HG02973 (cell line): ENCODE measurements around the gene URM1.

Source experiments
- ATAC-seq: cut with Tn5 transposase; IDR thresholded peaks from one replicate; pipeline ENCODE4 v1.9.1; 2021; ENCODE audit warnings: moderate library complexity; ENCODE audit not compliant: unreplicated experiment

URM1 gene

DNA sequence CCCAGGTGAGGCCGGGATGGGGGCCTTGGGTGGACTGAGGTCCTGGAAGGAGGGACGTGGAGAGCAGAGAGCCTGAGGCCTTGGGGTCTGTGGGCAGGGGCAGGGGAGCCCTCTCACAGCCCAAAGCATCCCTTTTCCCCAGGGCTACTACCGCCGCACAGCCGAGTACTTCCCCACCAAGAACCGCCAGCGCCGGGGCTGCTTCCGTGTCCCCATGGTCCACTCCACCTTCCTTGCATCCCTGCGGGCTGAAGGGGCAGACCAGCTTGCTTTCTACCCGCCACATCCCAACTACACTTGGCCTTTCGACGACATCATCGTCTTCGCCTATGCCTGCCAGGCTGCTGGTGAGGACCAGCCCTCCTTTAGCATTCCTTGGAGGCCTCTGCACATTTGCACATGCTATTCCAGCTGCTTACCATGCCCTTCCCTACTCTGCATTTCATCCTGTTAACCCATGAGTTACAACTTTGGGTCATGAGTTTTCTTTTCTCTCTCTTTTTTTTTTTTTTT lies 53.1 kb downstream of the URM1 start:
- no peak for ATAC-seq

DNA sequence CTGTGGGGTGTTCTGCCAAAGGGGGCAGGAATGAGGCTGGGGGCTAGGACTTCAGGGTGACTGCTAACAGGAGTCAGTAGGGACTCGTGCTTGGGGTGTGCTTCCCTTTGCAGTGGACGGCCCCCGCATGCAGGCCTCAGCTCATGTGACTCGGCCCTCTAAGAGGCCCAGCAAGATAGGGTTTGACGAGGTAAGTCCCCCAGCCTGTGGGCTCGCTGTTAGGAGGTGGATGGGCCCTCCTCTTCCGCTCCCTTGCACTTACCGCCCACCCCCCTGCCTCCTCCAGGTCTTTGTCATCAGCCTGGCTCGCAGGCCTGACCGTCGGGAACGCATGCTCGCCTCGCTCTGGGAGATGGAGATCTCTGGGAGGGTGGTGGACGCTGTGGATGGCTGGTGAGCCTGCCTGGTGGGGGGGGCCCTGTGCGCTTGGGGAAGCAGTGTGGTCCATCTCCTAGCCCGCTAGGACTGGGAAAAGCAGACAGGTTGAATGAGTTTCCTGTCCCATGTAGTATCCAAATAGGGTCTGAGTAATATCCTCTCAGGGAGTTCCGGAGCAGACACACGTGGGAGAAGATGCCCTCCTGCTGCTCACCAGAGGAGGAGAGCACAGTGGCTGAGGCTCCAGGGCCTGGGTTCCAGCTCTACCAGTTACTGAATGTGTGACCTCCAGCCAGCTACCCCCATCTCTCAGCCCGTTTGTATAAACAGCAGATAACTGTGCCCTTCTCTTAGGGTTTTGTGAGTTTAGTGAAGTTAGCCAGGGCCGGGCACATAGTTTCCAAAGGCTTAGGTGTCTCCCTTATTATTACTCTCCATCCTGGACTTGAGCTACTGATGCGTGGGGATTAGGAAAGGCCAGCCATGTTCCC lies 57.7 kb downstream of the URM1 start:
- no peak for ATAC-seq

DNA sequence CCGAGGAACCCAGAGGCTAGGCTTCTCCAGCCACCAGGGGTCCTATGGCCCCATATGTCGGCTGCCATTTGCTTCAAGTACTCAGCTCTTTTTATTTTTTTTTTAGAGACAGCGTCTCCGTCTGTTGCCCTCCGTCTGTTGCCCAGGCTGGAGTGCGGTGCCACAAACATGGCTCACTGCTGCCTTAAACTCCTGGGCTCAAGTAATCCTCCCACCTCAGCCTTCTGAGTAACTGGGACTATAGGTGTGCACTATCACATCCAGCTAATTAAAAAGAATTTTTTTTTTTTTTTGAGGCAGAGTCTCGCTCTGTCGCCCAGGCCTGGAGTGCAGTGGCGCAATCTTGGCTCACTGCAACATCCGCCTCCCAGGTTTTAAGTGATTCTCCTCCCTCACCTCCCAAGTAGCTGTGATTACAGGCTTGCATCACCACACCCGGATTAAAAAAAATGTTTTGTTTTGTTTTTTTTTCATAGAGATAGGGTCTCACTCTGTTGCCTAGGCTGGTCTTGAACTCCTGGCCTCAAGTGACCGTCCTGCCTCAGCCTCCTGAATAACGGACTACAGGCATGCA lies 58.4 kb downstream of the URM1 start:
- no peak for ATAC-seq

DNA sequence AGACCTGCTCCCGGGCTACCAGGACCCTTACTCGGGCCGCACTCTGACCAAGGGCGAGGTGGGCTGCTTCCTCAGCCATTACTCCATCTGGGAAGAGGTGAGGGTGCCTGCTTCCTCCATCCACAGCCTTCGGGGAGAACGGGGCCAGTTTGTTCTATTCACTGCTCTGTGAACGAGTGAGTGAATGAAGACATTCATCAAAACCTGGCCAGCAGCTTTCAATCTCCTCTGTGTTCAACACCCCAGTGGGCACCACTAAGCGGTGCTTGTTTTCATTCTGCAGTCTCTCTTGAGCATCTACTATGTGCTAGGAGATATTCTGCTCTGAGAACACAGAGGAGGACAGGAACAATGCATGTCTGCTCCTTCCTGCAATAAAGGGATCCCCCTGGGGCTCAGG lies 60.0 kb downstream of the URM1 start:
- ATAC-seq, result no peak

DNA sequence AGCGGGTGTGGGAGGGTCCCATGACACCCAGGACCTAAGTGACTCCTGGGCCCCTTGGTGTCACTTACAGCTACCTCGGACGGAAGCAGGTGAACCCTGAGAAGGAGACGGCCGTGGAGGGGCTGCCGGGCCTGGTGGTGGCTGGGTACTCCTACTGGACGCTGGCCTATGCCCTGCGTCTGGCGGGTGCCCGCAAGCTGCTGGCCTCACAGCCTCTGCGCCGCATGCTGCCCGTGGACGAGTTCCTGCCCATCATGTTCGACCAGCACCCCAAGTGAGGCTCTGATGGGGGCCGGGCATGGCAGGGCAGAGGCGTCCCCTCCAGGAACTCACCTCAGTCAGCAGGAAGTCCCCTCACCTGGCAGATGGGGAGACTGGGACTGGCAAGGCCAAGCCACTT lies 63.2 kb downstream of the URM1 start:
- ATAC-seq, result no peak

DNA sequence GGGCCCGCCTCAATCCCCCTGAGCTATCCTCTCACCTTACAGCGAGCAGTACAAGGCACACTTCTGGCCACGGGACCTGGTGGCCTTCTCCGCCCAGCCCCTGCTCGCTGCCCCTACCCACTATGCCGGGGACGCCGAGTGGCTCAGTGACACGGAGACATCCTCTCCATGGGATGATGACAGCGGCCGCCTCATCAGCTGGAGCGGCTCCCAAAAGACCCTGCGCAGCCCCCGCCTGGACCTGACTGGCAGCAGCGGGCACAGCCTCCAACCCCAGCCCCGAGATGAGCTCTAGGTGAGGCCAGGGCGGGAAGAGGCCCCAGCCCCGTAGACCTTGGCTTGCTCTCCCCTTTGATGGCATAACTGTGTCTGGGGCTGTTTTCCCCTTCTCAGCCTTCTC lies 64.4 kb downstream of the URM1 start:
- no peak for ATAC-seq

DNA sequence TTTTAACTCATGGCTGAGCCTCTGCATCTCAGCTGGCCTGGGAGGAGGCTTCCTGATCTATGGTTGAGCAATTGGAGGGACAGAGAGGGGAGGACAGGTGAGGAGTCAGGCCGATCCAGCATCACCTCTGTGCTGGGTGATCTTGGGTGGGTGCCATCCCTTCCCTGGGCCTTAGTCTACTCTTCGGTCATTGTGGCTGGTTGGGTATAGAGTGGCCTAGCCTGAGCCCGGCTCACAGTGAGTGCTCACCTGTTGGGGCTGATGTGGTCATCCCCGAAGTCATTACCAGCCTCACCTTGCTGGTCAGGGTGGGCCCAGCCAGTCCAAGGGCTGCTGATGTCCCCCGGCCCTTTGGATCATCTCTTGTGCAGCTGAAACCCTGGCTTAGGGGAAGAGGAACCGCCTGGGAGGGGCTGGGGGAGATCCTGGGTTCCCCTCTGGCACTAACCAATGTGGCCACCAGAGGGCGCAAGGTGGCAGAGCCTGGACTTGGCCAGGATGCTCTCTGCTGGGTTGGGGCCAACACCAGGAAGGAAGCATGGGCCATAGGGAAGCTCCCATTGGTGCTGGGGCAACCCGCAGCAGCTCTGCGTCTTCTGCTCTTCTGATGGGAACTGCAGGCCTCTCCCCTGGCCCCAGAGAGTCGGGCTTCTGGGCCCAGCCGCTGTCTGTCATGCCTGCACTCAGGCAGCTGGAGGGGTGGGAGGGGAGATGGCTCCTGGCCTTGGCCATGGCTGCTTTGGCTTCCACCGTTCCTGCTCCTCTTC lies 67.4 kb downstream of the URM1 start:
- no peak for ATAC-seq

DNA sequence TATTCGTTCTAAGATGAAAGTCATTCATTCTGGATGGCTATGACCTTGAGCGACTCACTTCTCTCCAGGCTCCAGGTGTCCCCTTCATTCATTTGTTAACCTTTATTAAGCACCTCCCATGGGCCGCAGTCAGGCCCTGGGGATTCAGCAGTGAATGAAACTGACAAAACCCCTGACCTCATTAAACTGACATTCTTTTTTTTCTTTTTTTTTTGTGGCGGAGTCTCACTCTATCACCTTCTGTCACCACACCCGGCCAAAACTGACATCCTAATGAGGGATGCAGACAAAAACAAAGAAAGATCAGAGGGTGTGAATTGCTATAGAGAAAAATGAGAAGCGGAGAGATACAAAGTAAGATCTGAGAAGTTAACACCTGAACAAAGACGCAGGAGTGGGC lies 68.1 kb downstream of the URM1 start:
- no peak for ATAC-seq
